CD4-positive, alpha-beta T cell treated with Interferon alpha-2 for 1 hour (primary cell): ENCODE data around the gene TRAF2.
A peak's percentile ranks its signal among the peaks of the same experiment; 100 is the strongest.
"Not testable (repeated sequence)": the region's sequence is repeated elsewhere in the genome, so short reads cannot be mapped to it uniquely, and the experiment has no call there.

Experiments
- DNase-seq, 2 donors: peaks; one replicate each; pipeline ENCODE4 v3.0.0-alpha.2; 2020 to 2022

The TRAF2 gene

GRCh38 chr9:136858844-136859757, 27.2 kb upstream of the TRAF2 start:
- no peak for DNase-seq

- DNase-seq: no peak
These were observed 25.8 kb upstream of the TRAF2 start for GRCh38 chr9:136860529-136860928.

- DNase-seq: no peak
These were observed 25.1 kb upstream of the TRAF2 start for GRCh38 chr9:136860933-136861873.

GRCh38 chr9:136861874-136862457, 24.4 kb upstream of the TRAF2 start:
- no peak for DNase-seq

- DNase-seq: no peak
These were observed 23.3 kb upstream of the TRAF2 start for GRCh38 chr9:136862849-136863622.

GRCh38 chr9:136863623-136864273, 22.6 kb upstream of the TRAF2 start:
- DNase-seq: no peak

GRCh38 chr9:136865041-136865767, 21.1 kb upstream of the TRAF2 start:
- no peak for DNase-seq

- DNase-seq: no peak
These were observed 20.6 kb upstream of the TRAF2 start for GRCh38 chr9:136865768-136866103.

- not testable (repeated sequence) for DNase-seq
These were observed 19.4 kb upstream of the TRAF2 start for GRCh38 chr9:136866898-136867421.

GRCh38 chr9:136867480-136867879, 18.8 kb upstream of the TRAF2 start:
- DNase-seq: no peak

GRCh38 chr9:136867917-136868316, 18.4 kb upstream of the TRAF2 start:
- DNase-seq: no peak

GRCh38 chr9:136868644-136869043, 17.7 kb upstream of the TRAF2 start:
- no peak for DNase-seq

- not testable (repeated sequence) for DNase-seq
These were observed 16.7 kb upstream of the TRAF2 start for GRCh38 chr9:136869611-136870010.

- no peak for DNase-seq
These were observed 11.2 kb upstream of the TRAF2 start for GRCh38 chr9:136875155-136875554.

GRCh38 chr9:136876476-136876875, 9.8 kb upstream of the TRAF2 start:
- DNase-seq: no peak

- no peak for DNase-seq
These were observed 5.7 kb upstream of the TRAF2 start for GRCh38 chr9:136880651-136881050.

- peak; percentile 26 to 64 for DNase-seq
These were observed 4.6 kb upstream of the TRAF2 start for GRCh38 chr9:136881691-136882108.

GRCh38 chr9:136882109-136882946, 4.0 kb upstream of the TRAF2 start:
- peak; percentile 78 to 91 for DNase-seq

GRCh38 chr9:136882947-136883283, 3.4 kb upstream of the TRAF2 start:
- not testable (repeated sequence) for DNase-seq

- DNase-seq: not testable (repeated sequence)
These were observed 2.6 kb upstream of the TRAF2 start for GRCh38 chr9:136883670-136884069.
